ENCODE measurements around the gene SMARCA2. TPM values are rescaled to one million over a fixed set of nuclear protein-coding genes. Genes with fewer than 3 reads are reported as not detected.
A peak's percentile ranks its signal among the peaks of the same experiment; 100 is the strongest.

SMARCA2 gene
- total RNA-seq, 4 donors from 2014 or later = 76.7 to 99.0 (median 89.8) TPM

GRCh38 chr9:2047916-2048315 is 32.8 kb downstream of the SMARCA2 start:
- WGBS = 90% methylated on average over 5 of the region's 5 CpGs
- TF ChIP-seq EP300 (IDR thresholded peaks at IDR 0.05) (no peak), POLR2AphosphoS5 (IDR thresholded peaks at IDR 0.05) (no peak)
- H3K9me3 ChIP-seq = no peaks in the 10 kb centered on the region
- H3K4me3 ChIP-seq = no peak overlapping the region
- peaks cover 0 to 34% (median 14%) of the 10 kb centered on the region in 4 donors for H3K36me3 ChIP-seq
- DNase-seq (ENCODE audit: extremely low spot score) = no peak
- H3K27ac ChIP-seq (replicated peaks in 1 of 4) = no peak overlapping the region
- intact Hi-C loops (cut with DNase I) = no loop called here
- H3K27me3 ChIP-seq = no peaks in the 10 kb centered on the region
- H3K4me1 ChIP-seq = peaks cover 0 to 32% (median 23%) of the 10 kb centered on the region in 4 donors

GRCh38 chr9:2050236-2050635 is 35.1 kb downstream of the SMARCA2 start:
- intact Hi-C loops (cut with DNase I) = loop anchor here (5.0 to 10.0 kb wide), 2 partner anchors 33 to 105 kb away; partner anchors contain the start of gene SMARCA2
- peak overlapping the region in 3 of 4 donors; percentile 21 to 56 (median 30) for H3K27ac ChIP-seq (replicated peaks in 1 of 4)
- DNase-seq (ENCODE audit: extremely low spot score) = no peak
- no peaks in the 10 kb centered on the region for H3K9me3 ChIP-seq
- H3K36me3 ChIP-seq = peaks cover 0 to 35% (median 10%) of the 10 kb centered on the region in 4 donors
- TF ChIP-seq CTCF (IDR thresholded peaks at IDR 0.05) (no peak), EP300 (IDR thresholded peaks at IDR 0.05) (no peak), POLR2AphosphoS5 (IDR thresholded peaks at IDR 0.05) (no peak), POLR2A (IDR thresholded peaks at IDR 0.05; ENCODE audit: low read depth) (no peak)
- no peaks in the 10 kb centered on the region for H3K27me3 ChIP-seq
- 58% methylated on average over 3 of the region's 3 CpGs for WGBS
- peaks cover 0 to 47% (median 43%) of the 10 kb centered on the region in 4 donors for H3K4me1 ChIP-seq
- no peak overlapping the region for H3K4me3 ChIP-seq

GRCh38 chr9:2053883-2054845 is 39.0 kb downstream of the SMARCA2 start:
- Histone ChIP-seq H3K9me3 (no peaks in the 10 kb centered on the region), H3K4me1 (peaks cover 1 to 49% (median 43%) of the 10 kb centered on the region in 4 donors), H3K27ac (replicated peaks in 1 of 4) (peak overlapping the region; percentile 39 to 67 (median 63)), H3K27me3 (no peaks in the 10 kb centered on the region), H3K36me3 (peaks cover 0 to 51% (median 18%) of the 10 kb centered on the region in 4 donors), H3K4me3 (no peak overlapping the region)
- TF ChIP-seq POLR2A (IDR thresholded peaks at IDR 0.05; ENCODE audit: low read depth) (no peak), POLR2AphosphoS5 (IDR thresholded peaks at IDR 0.05) (peak; percentile 55 to 66)
- 32% methylated on average over 10 of the region's 10 CpGs for WGBS
- no peak for DNase-seq (ENCODE audit: extremely low spot score)
- intact Hi-C loops (cut with DNase I) = loop anchor here (5.0 to 10.0 kb wide), 2 partner anchors 37 to 109 kb away; partner anchors contain the start of gene SMARCA2

- TF ChIP-seq POLR2A (IDR thresholded peaks at IDR 0.05; ENCODE audit: low read depth) (no peak), CTCF (IDR thresholded peaks at IDR 0.05) (no peak), POLR2AphosphoS5 (IDR thresholded peaks at IDR 0.05) (no peak), EP300 (IDR thresholded peaks at IDR 0.05) (no peak)
- Histone ChIP-seq H3K9me3 (no peaks in the 10 kb centered on the region), H3K27me3 (no peaks in the 10 kb centered on the region), H3K27ac (replicated peaks in 1 of 4) (peak overlapping the region in 2 of 4 donors; percentile 66 to 67), H3K36me3 (peaks cover 0 to 60% (median 18%) of the 10 kb centered on the region in 4 donors), H3K4me1 (peaks cover 4 to 44% (median 34%) of the 10 kb centered on the region in 4 donors), H3K4me3 (no peak overlapping the region)
- intact Hi-C loops (cut with DNase I) = loop anchor here (10.0 kb wide), 1 partner anchor 110 kb away; no protein-coding TSS in a partner anchor
- DNase-seq (ENCODE audit: extremely low spot score) = no peak
- WGBS = 86% methylated on average over 6 of the region's 6 CpGs
These were observed 40.1 kb downstream of the SMARCA2 start for GRCh38 chr9:2055203-2055658.

GRCh38 chr9:2059274-2059929 is 44.3 kb downstream of the SMARCA2 start:
- Histone ChIP-seq H3K4me3 (no peak overlapping the region), H3K27ac (replicated peaks in 1 of 4) (no peak overlapping the region), H3K4me1 (peaks cover 4 to 25% (median 15%) of the 10 kb centered on the region in 4 donors), H3K27me3 (no peaks in the 10 kb centered on the region), H3K36me3 (peaks cover 0 to 86% (median 51%) of the 10 kb centered on the region in 4 donors), H3K9me3 (no peaks in the 10 kb centered on the region)
- 90% methylated on average over 5 of the region's 5 CpGs for WGBS
- intact Hi-C loops (cut with DNase I) = loop anchor here (10.0 kb wide), 1 partner anchor 115 kb away; no protein-coding TSS in a partner anchor
- no peak for TF ChIP-seq POLR2A (IDR thresholded peaks at IDR 0.05; ENCODE audit: low read depth)
- no peak for TF ChIP-seq POLR2AphosphoS5 (IDR thresholded peaks at IDR 0.05)
- TF ChIP-seq CTCF (IDR thresholded peaks at IDR 0.05) = no peak
- no peak for TF ChIP-seq EP300 (IDR thresholded peaks at IDR 0.05)
- no peak for DNase-seq (ENCODE audit: extremely low spot score)

All from esophagus muscularis mucosa (tissue), 4 donors.